IPS-NIHi7 (cell line): ENCODE measurements around the gene BCL2.
"Not testable (repeated sequence)": the region's sequence is repeated elsewhere in the genome, so short reads cannot be mapped to it uniquely, and the experiment has no call there.

Experiments used
- DNase-seq: peaks from one replicate; pipeline ENCODE4 v3.0.0; 2012; ENCODE audit warnings: mixed read lengths; ENCODE audit errors: extremely low spot score

Gene BCL2

GRCh38 chr18:63319383-63320122 lies at the start of gene BCL2:
Gene BCL2, minus strand, starts transcription at chr18:63319769.
- DNase-seq: peak; percentile 72

- no peak for DNase-seq
Measured at GRCh38 chr18:63368611-63369010, 49.0 kb upstream of the BCL2 start.

GRCh38 chr18:63367053-63367953 lies 47.7 kb upstream of the BCL2 start, which contains the start of gene KDSR:
Gene KDSR, minus strand, starts transcription at chr18:63367206. Its CDS starts 88 bp downstream, at chr18:63367118.
- DNase-seq: peak; percentile 97

- DNase-seq: peak; percentile 84
Measured at GRCh38 chr18:63366213-63367052, 46.9 kb upstream of the BCL2 start.

GRCh38 chr18:63365876-63366212 lies 46.3 kb upstream of the BCL2 start:
- peak; percentile 23 for DNase-seq

- DNase-seq: no peak
Measured at GRCh38 chr18:63363951-63364350, 44.4 kb upstream of the BCL2 start.

- DNase-seq: not testable (repeated sequence)
Measured at GRCh38 chr18:63363420-63363819, 43.9 kb upstream of the BCL2 start.

- no peak for DNase-seq
Measured at GRCh38 chr18:63356272-63356896, 36.8 kb upstream of the BCL2 start.

- no peak for DNase-seq
Measured at GRCh38 chr18:63350230-63350629, 30.7 kb upstream of the BCL2 start.

- DNase-seq: no peak
Measured at GRCh38 chr18:63348508-63349136, 29.1 kb upstream of the BCL2 start.

- no peak for DNase-seq
Measured at GRCh38 chr18:63346480-63347183, 27.1 kb upstream of the BCL2 start.

GRCh38 chr18:63346031-63346430 lies 26.5 kb upstream of the BCL2 start:
- no peak for DNase-seq

- DNase-seq: no peak
Measured at GRCh38 chr18:63344918-63345317, 25.3 kb upstream of the BCL2 start.

- DNase-seq: no peak
Measured at GRCh38 chr18:63344263-63344662, 24.7 kb upstream of the BCL2 start.

- peak; percentile 74 for DNase-seq
Measured at GRCh38 chr18:63342206-63342605, 22.6 kb upstream of the BCL2 start.

- peak; percentile 37 for DNase-seq
Measured at GRCh38 chr18:63339920-63340484, 20.4 kb upstream of the BCL2 start.

- no peak for DNase-seq
Measured at GRCh38 chr18:63336366-63337099, 17.0 kb upstream of the BCL2 start.

GRCh38 chr18:63331105-63331504 lies 11.5 kb upstream of the BCL2 start:
- DNase-seq: no peak

- no peak for DNase-seq
Measured at GRCh38 chr18:63329431-63330145, 10.0 kb upstream of the BCL2 start.
